ENCODE data around the gene FUBP3.

The FUBP3 gene

GRCh38 chr9:130543859-130544258 is 35.5 kb upstream of the FUBP3 start:
- TF ChIP-seq, protein P1, sequence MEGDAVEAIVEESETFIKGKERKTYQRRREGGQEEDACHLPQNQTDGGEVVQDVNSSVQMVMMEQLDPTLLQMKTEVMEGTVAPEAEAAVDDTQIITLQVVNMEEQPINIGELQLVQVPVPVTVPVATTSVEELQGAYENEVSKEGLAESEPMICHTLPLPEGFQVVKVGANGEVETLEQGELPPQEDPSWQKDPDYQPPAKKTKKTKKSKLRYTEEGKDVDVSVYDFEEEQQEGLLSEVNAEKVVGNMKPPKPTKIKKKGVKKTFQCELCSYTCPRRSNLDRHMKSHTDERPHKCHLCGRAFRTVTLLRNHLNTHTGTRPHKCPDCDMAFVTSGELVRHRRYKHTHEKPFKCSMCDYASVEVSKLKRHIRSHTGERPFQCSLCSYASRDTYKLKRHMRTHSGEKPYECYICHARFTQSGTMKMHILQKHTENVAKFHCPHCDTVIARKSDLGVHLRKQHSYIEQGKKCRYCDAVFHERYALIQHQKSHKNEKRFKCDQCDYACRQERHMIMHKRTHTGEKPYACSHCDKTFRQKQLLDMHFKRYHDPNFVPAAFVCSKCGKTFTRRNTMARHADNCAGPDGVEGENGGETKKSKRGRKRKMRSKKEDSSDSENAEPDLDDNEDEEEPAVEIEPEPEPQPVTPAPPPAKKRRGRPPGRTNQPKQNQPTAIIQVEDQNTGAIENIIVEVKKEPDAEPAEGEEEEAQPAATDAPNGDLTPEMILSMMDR (conservative IDR thresholded peaks at IDR 0.05; ENCODE audit: control insufficient read depth, insufficient read depth, low read depth, low read length): no peak
- no peak for DNase-seq (ENCODE audit: low read depth)
- H3K4me3 ChIP-seq (ENCODE audit: control insufficient read depth, low read depth, low read length): no peak overlapping the region

GRCh38 chr9:130544364-130544763 is 35.0 kb upstream of the FUBP3 start:
- TF ChIP-seq, protein P1 (conservative IDR thresholded peaks at IDR 0.05; ENCODE audit: control insufficient read depth, insufficient read depth, low read depth, low read length): no peak
- H3K4me3 ChIP-seq (ENCODE audit: control insufficient read depth, low read depth, low read length): no peak overlapping the region
- no peak for DNase-seq (ENCODE audit: low read depth)

- TF ChIP-seq, protein P1 (conservative IDR thresholded peaks at IDR 0.05; ENCODE audit: control insufficient read depth, insufficient read depth, low read depth, low read length): no peak
- DNase-seq (ENCODE audit: low read depth): no peak
- no peak overlapping the region for H3K4me3 ChIP-seq (ENCODE audit: control insufficient read depth, low read depth, low read length)
Observed at GRCh38 chr9:130548103-130548502, 31.3 kb upstream of the FUBP3 start.

GRCh38 chr9:130549093-130549735 is 30.2 kb upstream of the FUBP3 start:
- TF ChIP-seq, protein P1 (conservative IDR thresholded peaks at IDR 0.05; ENCODE audit: control insufficient read depth, insufficient read depth, low read depth, low read length): no peak
- no peak overlapping the region for H3K4me3 ChIP-seq (ENCODE audit: control insufficient read depth, low read depth, low read length)
- no peak for DNase-seq (ENCODE audit: low read depth)

GRCh38 chr9:130554606-130555005 is 24.8 kb upstream of the FUBP3 start:
- TF ChIP-seq, protein P1 (conservative IDR thresholded peaks at IDR 0.05; ENCODE audit: control insufficient read depth, insufficient read depth, low read depth, low read length): no peak
- no peak for DNase-seq (ENCODE audit: low read depth)
- H3K4me3 ChIP-seq (ENCODE audit: control insufficient read depth, low read depth, low read length): no peak overlapping the region

DNA sequence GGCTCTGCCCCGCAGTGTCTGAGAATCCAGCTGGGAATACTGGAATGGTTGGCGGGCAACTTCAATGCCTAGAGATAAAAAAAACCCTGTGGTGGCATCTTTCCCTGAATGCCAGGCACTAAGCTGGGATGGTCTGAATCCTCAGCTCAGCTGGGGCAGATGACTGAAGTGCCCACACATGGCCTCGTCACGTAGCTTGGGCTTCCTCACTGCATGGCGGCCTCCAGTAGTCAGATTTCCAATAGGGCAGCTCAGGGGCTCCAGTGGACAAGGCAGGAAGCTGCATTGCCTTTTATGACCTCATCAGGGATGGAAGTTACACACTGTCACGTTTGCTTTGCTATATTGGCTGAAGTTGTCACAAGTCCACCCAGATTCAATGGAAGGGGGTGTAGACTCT is 24.3 kb upstream of the FUBP3 start:
- DNase-seq (ENCODE audit: low read depth): no peak
- H3K4me3 ChIP-seq (ENCODE audit: control insufficient read depth, low read depth, low read length): no peak overlapping the region
- TF ChIP-seq, protein P1 (conservative IDR thresholded peaks at IDR 0.05; ENCODE audit: control insufficient read depth, insufficient read depth, low read depth, low read length): no peak

GRCh38 chr9:130555968-130556367 is 23.4 kb upstream of the FUBP3 start:
- H3K4me3 ChIP-seq (ENCODE audit: control insufficient read depth, low read depth, low read length): no peak overlapping the region
- TF ChIP-seq, protein P1 (conservative IDR thresholded peaks at IDR 0.05; ENCODE audit: control insufficient read depth, insufficient read depth, low read depth, low read length): no peak
- DNase-seq (ENCODE audit: low read depth): peak; percentile 40
